SK-N-SH (cell line): Measurements from ENCODE around the gene LY6G6D. TPM values are rescaled to one million over a fixed set of nuclear protein-coding genes. Genes with fewer than 3 reads are reported as not detected.

Experiments
- CTCF ChIA-PET: fragments of 300-600, 350-600 bp; formaldehyde crosslinking; extraction: SDS; loops from one replicate; lab custom pipeline; 2021; lab: Yijun Ruan, JAX
- POLR2A ChIA-PET: fragments of 350-600 bp; sonication (Branson Sonifier 250); formaldehyde crosslinking; extraction: SDS; loops from one replicate; lab custom pipeline; 2020; ENCODE audit warnings: antibody characterized with exemption, inconsistent platforms; lab: Yijun Ruan, JAX
- DNase-seq: peaks from one replicate; pipeline ENCODE4 v3.0.0; 2012
- H2AFZ ChIP-seq: fragments of 200-600 bp; sonication (generic); 2 replicates; pipeline ENCODE4 v1.8.1; 2016; ENCODE audit warnings: antibody characterized with exemption, mild to moderate bottlenecking, low read depth
- H3F3A ChIP-seq: fragments of 200-600 bp; sonication (generic); replicated peaks from 2 replicates; pipeline ENCODE3; 2016; ENCODE audit warnings: antibody characterized with exemption, mild to moderate bottlenecking; ENCODE audit not compliant: insufficient read depth
- H3K27ac ChIP-seq, 2 experiments: fragments of 200-500 bp in 1 of 2; fragments of 200-600 bp in 1 of 2; sonication (Bioruptor generic) in 1 of 2; sonication (generic), shearing (Covaris generic) in 1 of 2; 2 replicates each; pipeline versions ENCODE4 v1.5.1 to v1.6.1; 2014 to 2016; ENCODE audit warnings: low read depth in 2 of 2, inconsistent platforms in 1 of 2, low read length in 1 of 2, mild to moderate bottlenecking in 1 of 2, mixed read lengths in 1 of 2
- H3K27me3 ChIP-seq: fragments of 200-600 bp; sonication (generic), shearing (Covaris generic); 2 replicates; pipeline ENCODE4 v1.6.1; 2016; ENCODE audit warnings: mixed run types; ENCODE audit not compliant: insufficient read depth
- H3K36me3 ChIP-seq, 2 experiments: fragments of 200-500 bp in 1 of 2; fragments of 200-600 bp in 1 of 2; sonication (Bioruptor generic) in 1 of 2; sonication (generic) in 1 of 2; replicated peaks in 1 of 2; 2 replicates each; pipeline versions ENCODE3 to v1.5.1; 2014 to 2016; ENCODE audit warnings: low read length in 1 of 2, mild to moderate bottlenecking in 1 of 2; ENCODE audit not compliant: insufficient read depth in 2 of 2, control insufficient read depth in 1 of 2
- H3K4me1 ChIP-seq, 2 experiments: fragments of 200-500 bp in 1 of 2; fragments of 200-600 bp in 1 of 2; sonication (Bioruptor generic) in 1 of 2; sonication (generic), shearing (Covaris generic) in 1 of 2; 2 replicates each; pipeline versions ENCODE4 v1.5.1 to v1.6.1; 2014 to 2016; ENCODE audit warnings: low read depth in 1 of 2, low read length in 1 of 2, mixed run types in 1 of 2; ENCODE audit not compliant: insufficient read depth in 2 of 2, control insufficient read depth in 1 of 2
- H3K4me2 ChIP-seq: fragments of 200-600 bp; sonication (generic), shearing (Covaris generic); 2 replicates; pipeline ENCODE4 v1.6.1; 2017; ENCODE audit warnings: mixed run types
- H3K4me3 ChIP-seq, 2 experiments: fragments of 200-500 bp in 1 of 2; fragments of 200-600 bp in 1 of 2; sonication (Bioruptor generic) in 1 of 2; sonication (generic), shearing (Covaris generic) in 1 of 2; 2 replicates each; pipeline versions ENCODE4 v1.5.1 to v1.8.1; 2014 to 2016; ENCODE audit warnings: low read depth in 2 of 2, inconsistent platforms in 1 of 2, low read length in 1 of 2, mild to moderate bottlenecking in 1 of 2, mixed read lengths in 1 of 2, moderate library complexity in 1 of 2
- H3K79me2 ChIP-seq: fragments of 200-600 bp; sonication (generic); 2 replicates; pipeline ENCODE4 v1.8.1; 2017; ENCODE audit warnings: mild to moderate bottlenecking; ENCODE audit not compliant: insufficient read depth
- H3K9ac ChIP-seq: fragments of 200-600 bp; sonication (generic); 2 replicates; pipeline ENCODE4 v1.6.1; 2017; ENCODE audit warnings: mixed run types
- H3K9me2 ChIP-seq: fragments of 200-600 bp; sonication (generic); 2 replicates; pipeline ENCODE4 v1.6.1; 2017; ENCODE audit warnings: mixed run types
- H3K9me3 ChIP-seq: fragments of 200-600 bp; sonication (generic); 2 replicates; pipeline ENCODE4 v1.6.1; 2017; ENCODE audit warnings: mixed run types, mild to moderate bottlenecking, moderate library complexity
- H4K20me1 ChIP-seq: fragments of 200-600 bp; sonication (generic); 2 replicates; pipeline ENCODE4 v1.6.1; 2017; ENCODE audit warnings: mild to moderate bottlenecking, mixed run types; ENCODE audit not compliant: insufficient read depth
- EP300 ChIP-seq, 2 experiments: IDR thresholded peaks; 2 replicates each; pipeline versions ENCODE4 v1.4.0 to v1.6.1; 2012; ENCODE audit warnings: borderline replicate concordance in 1 of 2, low read depth in 1 of 2, low read length in 1 of 2
- FOXM1 ChIP-seq: IDR thresholded peaks from 2 replicates; pipeline ENCODE4 v1.4.0; 2012; ENCODE audit warnings: low read depth, mild to moderate bottlenecking
- GABPA ChIP-seq: IDR thresholded peaks from 2 replicates; pipeline ENCODE4 v1.4.0; 2012; ENCODE audit warnings: low read depth, mild to moderate bottlenecking
- IRF3 ChIP-seq: fragments of 150-350 bp; IDR thresholded peaks from 2 replicates; pipeline ENCODE4 v1.6.1; 2016; ENCODE audit warnings: mild to moderate bottlenecking, low read depth, low read length
- JUND ChIP-seq: IDR thresholded peaks from 2 replicates; pipeline ENCODE4 v1.4.0; 2012
- MEF2A ChIP-seq: IDR thresholded peaks from 2 replicates; pipeline ENCODE4 v1.4.0; 2012; ENCODE audit warnings: low read depth, borderline replicate concordance
- NFIC ChIP-seq: IDR thresholded peaks from 2 replicates; pipeline ENCODE4 v1.4.0; 2012; ENCODE audit warnings: borderline replicate concordance
- PBX3 ChIP-seq: IDR thresholded peaks from 2 replicates; pipeline ENCODE4; 2012
- RAD21 ChIP-seq: IDR thresholded peaks from 2 replicates; pipeline ENCODE4 v1.6.1; 2012; ENCODE audit warnings: mild to moderate bottlenecking, low read length
- RCOR1 ChIP-seq: fragments of 150-350 bp; IDR thresholded peaks from 2 replicates; pipeline ENCODE4 v1.6.1; 2017; ENCODE audit warnings: antibody characterized with exemption, low read length
- RXRA ChIP-seq: IDR thresholded peaks from 2 replicates; pipeline ENCODE4 v1.4.0; 2012; ENCODE audit warnings: low read depth, mild to moderate bottlenecking, borderline replicate concordance
- SIN3A ChIP-seq: IDR thresholded peaks from 2 replicates; pipeline ENCODE4 v1.6.1; 2012; ENCODE audit warnings: low read depth, mild to moderate bottlenecking, low read length, moderate library complexity, borderline replicate concordance
- SMC3 ChIP-seq: IDR thresholded peaks from 2 replicates; pipeline ENCODE4 v1.6.1; 2012; ENCODE audit warnings: low read depth, low read length, improper control_type of control experiment
- TEAD4 ChIP-seq: IDR thresholded peaks from 2 replicates; pipeline ENCODE4 v1.4.0; 2012; ENCODE audit warnings: mild to moderate bottlenecking, borderline replicate concordance; ENCODE audit not compliant: insufficient read depth
- ZBTB33 ChIP-seq: IDR thresholded peaks from 2 replicates; pipeline ENCODE4 v1.4.0; 2012; ENCODE audit warnings: low read depth, borderline replicate concordance
- WGBS: methylation state at CpG from one replicate; pipeline ENCODE4 v1.1.6; 2017; ENCODE audit warnings: low lambda C conversion rate; 5-methylcytosine and 5-hydroxymethylcytosine counted together
- polyA plus RNA-seq, 3 experiments: library from polyadenylated mRNA; depleted of rRNA; stranded (reverse); fragments of >200 nt; gene quantifications; 2 replicates each; pipeline ENCODE4 v1.2.3, GENCODE V29; 2012

LY6G6D gene
- polyA plus RNA-seq, 1 of the 3 experiments (the other 2 are of a cell fraction): not detected

DNA sequence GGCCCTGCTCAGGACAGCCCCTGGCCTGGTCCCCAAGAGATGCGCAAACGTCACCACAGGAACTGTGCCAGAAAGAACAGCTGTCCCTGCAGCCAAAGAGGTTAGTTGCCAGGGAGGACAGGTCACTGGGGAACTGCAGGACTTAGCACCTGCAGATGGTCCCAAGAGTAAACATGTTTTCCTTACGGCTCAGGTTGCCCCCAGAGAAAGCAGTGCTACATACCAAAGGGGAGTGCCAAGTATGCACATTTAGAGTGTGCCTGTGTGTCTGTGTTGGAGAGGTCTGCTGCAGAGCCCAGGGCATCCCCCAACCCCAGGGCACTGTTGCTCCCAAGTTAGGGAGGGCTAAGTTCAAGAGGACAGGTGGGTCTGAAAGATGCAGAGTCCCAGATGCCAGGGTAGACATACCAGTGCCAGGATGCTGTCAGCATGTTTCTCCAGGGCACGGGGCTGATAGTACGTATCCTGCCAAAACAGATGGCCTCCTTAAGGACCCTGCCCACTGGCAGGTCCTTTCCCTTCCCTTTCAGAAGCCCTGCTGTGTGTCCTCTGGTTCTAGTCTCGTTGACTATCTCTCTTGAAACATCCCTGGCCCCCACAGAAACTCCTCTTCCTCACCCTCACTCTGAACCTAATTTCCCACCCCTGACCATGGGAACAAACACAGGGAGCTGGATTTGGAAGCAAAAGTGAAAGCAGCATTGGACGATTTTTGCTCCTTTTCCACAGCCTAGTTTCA is 13.3 kb upstream of the LY6G6D start:
- CTCF ChIA-PET: interaction anchor here (0.7 to 1.7 kb wide), 3 partner anchors 11 to 125 kb away, joined by 3 to 5 read pairs (median 3); partner anchors contain the start of gene MSH5
- Histone ChIP-seq H4K20me1 (no peaks in the 10 kb centered on the region), H3K9ac (peak overlapping the region; percentile 95), H3K79me2 (peaks cover 36% of the 10 kb centered on the region), H2AFZ (peak overlapping the region; percentile 91), H3K27me3 (no peaks in the 10 kb centered on the region), H3K9me2 (no peaks in the 10 kb centered on the region), H3K4me2 (peak overlapping the region; percentile 97), H3K36me3 (peaks cover under 1 to 17% of the 10 kb centered on the region in 2 experiments), H3K4me1 (peaks cover 0 to 15% of the 10 kb centered on the region in 2 experiments; a peak in 2 of 4 replicates), H3K27ac (peak overlapping the region; percentile 87 to 89; a peak in 3 of 4 replicates), H3K9me3 (no peaks in the 10 kb centered on the region), H3F3A (peaks cover 12% of the 10 kb centered on the region), H3K4me3 (peak overlapping the region; percentile 81 to 98)
- POLR2A ChIA-PET: interaction anchor here (1.1 to 1.8 kb wide), 3 partner anchors 7 to 128 kb away, joined by 3 to 7 read pairs (median 3); partner anchors contain the start of gene HSPA1B
- TF ChIP-seq MEF2A: no peak
- DNase-seq: peak; percentile 60
- WGBS: 43% methylated on average over 6 of the region's 7 CpGs

- H3K4me1 ChIP-seq: peaks cover 0 to 15% of the 10 kb centered on the region in 2 experiments; a peak in 2 of 4 replicates
- no peaks in the 10 kb centered on the region for H3K9me3 ChIP-seq
- no peak for DNase-seq
- peak overlapping the region; percentile 95 for H3K9ac ChIP-seq
- peak overlapping the region; percentile 97 for H3K4me2 ChIP-seq
- H3K27me3 ChIP-seq: no peaks in the 10 kb centered on the region
- peaks cover 12% of the 10 kb centered on the region for H3F3A ChIP-seq
- WGBS: 2% methylated on average over 10 of the region's 10 CpGs
- H4K20me1 ChIP-seq: no peaks in the 10 kb centered on the region
- H3K4me3 ChIP-seq: peak overlapping the region; percentile 81 to 98
- no peak for TF ChIP-seq FOXM1
- no peak for TF ChIP-seq IRF3
- no peak for TF ChIP-seq NFIC
- TF ChIP-seq RCOR1: no peak
- no peak for TF ChIP-seq EP300 (IDR thresholded peaks at IDR 0.05; ENCODE audit: borderline replicate concordance in 1 of 2, low read depth in 1 of 2, low read length in 1 of 2)
- no peak for TF ChIP-seq GABPA
- no peak for TF ChIP-seq ZBTB33
- TF ChIP-seq MEF2A: no peak
- no peak for TF ChIP-seq RXRA
- TF ChIP-seq RAD21: no peak
- no peak for TF ChIP-seq JUND
- TF ChIP-seq SMC3: no peak
- TF ChIP-seq SIN3A: no peak
- no peak for TF ChIP-seq PBX3
- TF ChIP-seq TEAD4: no peak
- peaks cover 0 to 17% of the 10 kb centered on the region in 2 experiments for H3K36me3 ChIP-seq
- H2AFZ ChIP-seq: peak overlapping the region; percentile 91
- peak overlapping the region; percentile 87 to 89 for H3K27ac ChIP-seq
- peaks cover 36% of the 10 kb centered on the region for H3K79me2 ChIP-seq
- POLR2A ChIA-PET: interaction anchor here (1.0 to 1.8 kb wide), 5 partner anchors 8 to 128 kb away, joined by 3 to 7 read pairs (median 4); partner anchors contain the start of genes HSPA1B and VARS1
- no peaks in the 10 kb centered on the region for H3K9me2 ChIP-seq
- CTCF ChIA-PET: interaction anchor here (0.7 to 1.7 kb wide), 4 partner anchors 10 to 126 kb away, joined by 3 to 5 read pairs (median 4); partner anchors contain the start of gene MSH5
These were observed 12.7 kb upstream of the LY6G6D start for GRCh38 chr6:31702405-31702818.
